AG04450 (cell line): ENCODE measurements around the gene REPS2. TPM values are rescaled to one million over a fixed set of nuclear protein-coding genes. Genes with fewer than 3 reads are reported as not detected.

Experiments
- CTCF ChIA-PET: fragments of 300-600, 350-600 bp; formaldehyde crosslinking; extraction: SDS; loops from one replicate; lab custom pipeline; 2022; ENCODE audit warnings: antibody characterized with exemption, inconsistent platforms; lab: Charles Lee
- POLR2A ChIA-PET: fragments of 350-600 bp; formaldehyde crosslinking; extraction: SDS; loops from one replicate; lab custom pipeline; 2021; ENCODE audit warnings: antibody characterized with exemption, inconsistent platforms; lab: Yijun Ruan, JAX
- DNase-seq: peaks from one replicate; pipeline ENCODE4 v3.0.0-alpha.2; 2011; ENCODE audit warnings: low read depth, low spot score
- H3K27ac ChIP-seq: one replicate; pipeline ENCODE4 v1.5.1; 2012; ENCODE audit warnings: low read depth, low read length, control low read depth
- H3K27me3 ChIP-seq: one replicate; pipeline ENCODE4 v1.6.0; 2012; ENCODE audit warnings: low read length; ENCODE audit not compliant: control insufficient read depth, insufficient read depth
- H3K4me3 ChIP-seq: 2 replicates; pipeline ENCODE4 v1.5.1; 2011; ENCODE audit warnings: mild to moderate bottlenecking, low read depth, low read length, control low read depth
- H3K9me3 ChIP-seq: 2 replicates; pipeline ENCODE4 v1.5.1; 2012; ENCODE audit warnings: low read length; ENCODE audit not compliant: control insufficient read depth, insufficient read depth
- CTCF ChIP-seq: IDR thresholded peaks from 2 replicates; pipeline ENCODE4 v1.5.1; 2011; ENCODE audit warnings: low read depth, low read length, control low read depth, inconsistent platforms
- polyA plus RNA-seq: library from polyadenylated mRNA; depleted of rRNA; stranded (reverse); fragments of >200 nt; gene quantifications from 2 replicates; pipeline ENCODE4 v1.2.3, GENCODE V29; 2011

REPS2 gene
- polyA plus RNA-seq, 1 experiment = 0.17 TPM

GRCh38 chrX:16916561-16916960 lies 29.9 kb upstream of the REPS2 start:
- H3K9me3 ChIP-seq = no peaks in the 10 kb centered on the region
- CTCF ChIA-PET = no interaction called here
- no peaks in the 10 kb centered on the region for H3K27me3 ChIP-seq
- H3K27ac ChIP-seq = no peak overlapping the region
- POLR2A ChIA-PET = interaction anchor here (0.7 kb wide), 1 partner anchor 1059 kb away, joined by 9 read pairs; no protein-coding TSS in a partner anchor
- no peak for TF ChIP-seq CTCF
- DNase-seq = no peak
- no peak overlapping the region for H3K4me3 ChIP-seq

- no peak for TF ChIP-seq CTCF
- no peaks in the 10 kb centered on the region for H3K9me3 ChIP-seq
- no peak overlapping the region for H3K27ac ChIP-seq
- ChIA-PET POLR2A (interaction anchor here (0.7 kb wide), 1 partner anchor 1058 kb away, joined by 9 read pairs; no protein-coding TSS in a partner anchor), CTCF (no interaction called here)
- H3K4me3 ChIP-seq = no peak overlapping the region
- H3K27me3 ChIP-seq = no peaks in the 10 kb centered on the region
- no peak for DNase-seq
Measured at GRCh38 chrX:16917120-16917519, 29.3 kb upstream of the REPS2 start.

- Histone ChIP-seq H3K4me3 (no peak overlapping the region), H3K9me3 (no peaks in the 10 kb centered on the region), H3K27ac (no peak overlapping the region), H3K27me3 (no peaks in the 10 kb centered on the region)
- ChIA-PET POLR2A (no interaction called here), CTCF (no interaction called here)
- DNase-seq = no peak
- TF ChIP-seq CTCF = no peak
Measured at GRCh38 chrX:16918979-16919378, 27.5 kb upstream of the REPS2 start.

- CTCF ChIA-PET = no interaction called here
- no peak for DNase-seq
- no peak for TF ChIP-seq CTCF
- H3K9me3 ChIP-seq = no peaks in the 10 kb centered on the region
- no peak overlapping the region for H3K27ac ChIP-seq
- H3K4me3 ChIP-seq = no peak overlapping the region
- POLR2A ChIA-PET = no interaction called here
- H3K27me3 ChIP-seq = no peaks in the 10 kb centered on the region
Measured at GRCh38 chrX:16920075-16920474, 26.4 kb upstream of the REPS2 start.

GRCh38 chrX:16923157-16923556 lies 23.3 kb upstream of the REPS2 start:
- no peak for DNase-seq
- H3K4me3 ChIP-seq = no peak overlapping the region
- no peaks in the 10 kb centered on the region for H3K9me3 ChIP-seq
- CTCF ChIA-PET = no interaction called here
- no peak overlapping the region for H3K27ac ChIP-seq
- no peaks in the 10 kb centered on the region for H3K27me3 ChIP-seq
- POLR2A ChIA-PET = no interaction called here
- no peak for TF ChIP-seq CTCF
